ENCODE measurements around the gene KCMF1. TPM values are rescaled to one million over a fixed set of nuclear protein-coding genes. Genes with fewer than 3 reads are reported as not detected.

The KCMF1 gene
- total and polyA plus RNA-seq, 2 of the 13 experiments (the other 11 are each of a cell fraction or from before 2014, with no cell fraction given), result 62.1 to 116 TPM

DNA sequence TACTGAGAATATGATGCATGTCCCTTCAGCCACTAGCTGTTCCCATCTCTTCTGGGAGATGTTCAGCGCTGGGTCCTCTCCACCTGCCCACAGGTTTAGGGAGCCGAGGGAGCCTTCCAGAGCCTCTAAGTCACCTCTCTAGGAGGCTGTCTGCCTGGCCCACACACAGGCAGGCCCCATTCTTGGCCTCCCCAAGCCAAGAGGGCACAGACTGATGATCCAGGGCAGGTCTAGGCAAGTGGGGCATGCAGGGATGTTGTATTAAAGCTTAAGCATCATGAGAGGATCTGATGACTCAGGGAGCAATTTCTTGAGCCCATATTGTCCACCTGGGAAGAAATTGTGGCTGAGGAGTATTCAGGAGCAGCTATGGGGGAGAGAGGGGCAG, 45.6 kb upstream of the KCMF1 start:
- DNase-seq (ENCODE audit: low spot score) (no peak), FAIRE-seq (no peak), ATAC-seq (peak; percentile 17)
- Histone ChIP-seq H3K9me3 (ENCODE audit: low read length) (no peaks in the 10 kb centered on the region), H3K79me2 (ENCODE audit: insufficient read depth, low read length) (no peaks in the 10 kb centered on the region), H3K4me3 (replicated peaks in 1 of 3; ENCODE audit: insufficient read depth in 1 of 3, low read depth in 2 of 3, low read length in 3 of 3) (peak overlapping the region; percentile 10 to 61 (median 24); a peak in 4 of 6 replicates), H2AFZ (ENCODE audit: low read length) (peak overlapping the region; percentile 88), H3K4me1 (ENCODE audit: insufficient read depth, low read length) (peaks cover 44% of the 10 kb centered on the region), H3K9ac (ENCODE audit: insufficient read depth, low read depth, low read length) (peak overlapping the region; percentile 4; the same call in 1 of the 2 replicates), H4K20me1 (ENCODE audit: insufficient read depth, low read length) (no peaks in the 10 kb centered on the region), H3K4me2 (ENCODE audit: low read depth, low read length) (peak overlapping the region; percentile 100), H3K36me3 (replicated peaks in 1 of 2; ENCODE audit: control insufficient read depth in 1 of 2, insufficient read depth in 2 of 2, low read length in 2 of 2) (no peaks in the 10 kb centered on the region), H3K27me3 (ENCODE audit: control insufficient read depth in 1 of 2, insufficient read depth in 2 of 2, low read length in 2 of 2) (no peaks in the 10 kb centered on the region), H3K27ac (ENCODE audit: extremely low read length, insufficient read depth, low read length) (peak overlapping the region; percentile 25)
- in situ Hi-C loops (cut with HindIII; ENCODE audit: extremely low pct_ligation_motif_present, low pct_unique_long_range_greater_than_20kb), result loop anchor here (5.0 kb wide), 2 partner anchors 47 to 87 kb away; partner anchors contain the start of gene KCMF1
- POLR2A ChIA-PET, result interaction anchor here (0.6 to 3.5 kb wide), 10 partner anchors 11 to 47 kb away, joined by 3 to 74 read pairs (median 5); partner anchors contain the start of genes KCMF1 and TMSB10
- CTCF ChIA-PET (ENCODE audit: low intra/inter-chr PET ratio, low total read pairs), result interaction anchor here (0.7 to 4.0 kb wide), 16 partner anchors 11 to 433 kb away, joined by 3 to 64 read pairs (median 4); partner anchors contain the start of genes TMSB10 and TRABD2A
- intact Hi-C loops (cut with micrococcal nuclease; ENCODE audit: unreplicated experiment), result loop anchor here (10.0 kb wide), 1 partner anchor 379 kb away; no protein-coding TSS in a partner anchor
- no TSS peak for BruUV-seq (replicated peaks)
- 88% methylated on average over 2 of the region's 2 CpGs for WGBS (ENCODE audit: low lambda C conversion rate)
- TF ChIP-seq SIX1 (CRISPR knock-in tag; IDR thresholded peaks at IDR 0.05; ENCODE audit: borderline replicate concordance) (no peak), ZNF292 (CRISPR knock-in tag; IDR thresholded peaks at IDR 0.05; ENCODE audit: borderline replicate concordance, low read depth) (no peak), ZNF558 (CRISPR knock-in tag; IDR thresholded peaks at IDR 0.05; ENCODE audit: borderline replicate concordance) (0 out of 2 replicates have a peak, but pooled peaks have one; percentile 61), NFKB2 (CRISPR knock-in tag; IDR thresholded peaks at IDR 0.05; ENCODE audit: borderline replicate concordance) (0 out of 2 replicates have a peak, but pooled peaks have one; percentile 1), MIXL1 (CRISPR knock-in tag; IDR thresholded peaks at IDR 0.05) (no peak), FIP1L1 (IDR thresholded peaks at IDR 0.05; ENCODE audit: borderline replicate concordance, insufficient read depth, low read depth, low read length) (0 out of 2 replicates have a peak, but pooled peaks have one; percentile 6), ZBTB26 (CRISPR knock-in tag; IDR thresholded peaks at IDR 0.05; ENCODE audit: borderline replicate concordance) (no peak), IRF1 (CRISPR knock-in tag; IDR thresholded peaks at IDR 0.05; ENCODE audit: low read depth) (no peak), ZSCAN5A (CRISPR knock-in tag; IDR thresholded peaks at IDR 0.05; ENCODE audit: borderline replicate concordance) (no peak), PRDM4 (CRISPR knock-in tag; IDR thresholded peaks at IDR 0.05; ENCODE audit: borderline replicate concordance) (no peak), ZNF615 (CRISPR knock-in tag; IDR thresholded peaks at IDR 0.05; ENCODE audit: borderline replicate concordance) (no peak), KDM5A (IDR thresholded peaks at IDR 0.05; ENCODE audit: borderline replicate concordance, low read length) (0 out of 2 replicates have a peak, but pooled peaks have one; percentile 5), ZNF556 (CRISPR knock-in tag; IDR thresholded peaks at IDR 0.05; ENCODE audit: borderline replicate concordance) (no peak), RARA (CRISPR knock-in tag; IDR thresholded peaks at IDR 0.05) (no peak), MBNL3 (CRISPR knock-in tag; conservative IDR thresholded peaks at IDR 0.05) (no peak), MTF2 (CRISPR knock-in tag; IDR thresholded peaks at IDR 0.05; ENCODE audit: borderline replicate concordance) (no peak), ZNF296 (CRISPR knock-in tag; conservative IDR thresholded peaks at IDR 0.05) (0 out of 2 replicates have a peak, but pooled peaks have one; percentile 67), ZNF773 (CRISPR knock-in tag; IDR thresholded peaks at IDR 0.05; ENCODE audit: borderline replicate concordance) (no peak)
